HG02623 (cell line): ENCODE data around the gene CTTNBP2.

Experiments
- ATAC-seq: cut with Tn5 transposase; IDR thresholded peaks from one replicate; pipeline ENCODE4 v1.9.1; 2021; ENCODE audit warnings: moderate library complexity; ENCODE audit not compliant: unreplicated experiment

The CTTNBP2 gene, protein sequence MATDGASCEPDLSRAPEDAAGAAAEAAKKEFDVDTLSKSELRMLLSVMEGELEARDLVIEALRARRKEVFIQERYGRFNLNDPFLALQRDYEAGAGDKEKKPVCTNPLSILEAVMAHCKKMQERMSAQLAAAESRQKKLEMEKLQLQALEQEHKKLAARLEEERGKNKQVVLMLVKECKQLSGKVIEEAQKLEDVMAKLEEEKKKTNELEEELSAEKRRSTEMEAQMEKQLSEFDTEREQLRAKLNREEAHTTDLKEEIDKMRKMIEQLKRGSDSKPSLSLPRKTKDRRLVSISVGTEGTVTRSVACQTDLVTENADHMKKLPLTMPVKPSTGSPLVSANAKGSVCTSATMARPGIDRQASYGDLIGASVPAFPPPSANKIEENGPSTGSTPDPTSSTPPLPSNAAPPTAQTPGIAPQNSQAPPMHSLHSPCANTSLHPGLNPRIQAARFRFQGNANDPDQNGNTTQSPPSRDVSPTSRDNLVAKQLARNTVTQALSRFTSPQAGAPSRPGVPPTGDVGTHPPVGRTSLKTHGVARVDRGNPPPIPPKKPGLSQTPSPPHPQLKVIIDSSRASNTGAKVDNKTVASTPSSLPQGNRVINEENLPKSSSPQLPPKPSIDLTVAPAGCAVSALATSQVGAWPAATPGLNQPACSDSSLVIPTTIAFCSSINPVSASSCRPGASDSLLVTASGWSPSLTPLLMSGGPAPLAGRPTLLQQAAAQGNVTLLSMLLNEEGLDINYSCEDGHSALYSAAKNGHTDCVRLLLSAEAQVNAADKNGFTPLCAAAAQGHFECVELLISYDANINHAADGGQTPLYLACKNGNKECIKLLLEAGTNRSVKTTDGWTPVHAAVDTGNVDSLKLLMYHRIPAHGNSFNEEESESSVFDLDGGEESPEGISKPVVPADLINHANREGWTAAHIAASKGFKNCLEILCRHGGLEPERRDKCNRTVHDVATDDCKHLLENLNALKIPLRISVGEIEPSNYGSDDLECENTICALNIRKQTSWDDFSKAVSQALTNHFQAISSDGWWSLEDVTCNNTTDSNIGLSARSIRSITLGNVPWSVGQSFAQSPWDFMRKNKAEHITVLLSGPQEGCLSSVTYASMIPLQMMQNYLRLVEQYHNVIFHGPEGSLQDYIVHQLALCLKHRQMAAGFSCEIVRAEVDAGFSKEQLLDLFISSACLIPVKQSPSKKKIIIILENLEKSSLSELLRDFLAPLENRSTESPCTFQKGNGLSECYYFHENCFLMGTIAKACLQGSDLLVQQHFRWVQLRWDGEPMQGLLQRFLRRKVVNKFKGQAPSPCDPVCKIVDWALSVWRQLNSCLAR (N-terminal part only)

DNA sequence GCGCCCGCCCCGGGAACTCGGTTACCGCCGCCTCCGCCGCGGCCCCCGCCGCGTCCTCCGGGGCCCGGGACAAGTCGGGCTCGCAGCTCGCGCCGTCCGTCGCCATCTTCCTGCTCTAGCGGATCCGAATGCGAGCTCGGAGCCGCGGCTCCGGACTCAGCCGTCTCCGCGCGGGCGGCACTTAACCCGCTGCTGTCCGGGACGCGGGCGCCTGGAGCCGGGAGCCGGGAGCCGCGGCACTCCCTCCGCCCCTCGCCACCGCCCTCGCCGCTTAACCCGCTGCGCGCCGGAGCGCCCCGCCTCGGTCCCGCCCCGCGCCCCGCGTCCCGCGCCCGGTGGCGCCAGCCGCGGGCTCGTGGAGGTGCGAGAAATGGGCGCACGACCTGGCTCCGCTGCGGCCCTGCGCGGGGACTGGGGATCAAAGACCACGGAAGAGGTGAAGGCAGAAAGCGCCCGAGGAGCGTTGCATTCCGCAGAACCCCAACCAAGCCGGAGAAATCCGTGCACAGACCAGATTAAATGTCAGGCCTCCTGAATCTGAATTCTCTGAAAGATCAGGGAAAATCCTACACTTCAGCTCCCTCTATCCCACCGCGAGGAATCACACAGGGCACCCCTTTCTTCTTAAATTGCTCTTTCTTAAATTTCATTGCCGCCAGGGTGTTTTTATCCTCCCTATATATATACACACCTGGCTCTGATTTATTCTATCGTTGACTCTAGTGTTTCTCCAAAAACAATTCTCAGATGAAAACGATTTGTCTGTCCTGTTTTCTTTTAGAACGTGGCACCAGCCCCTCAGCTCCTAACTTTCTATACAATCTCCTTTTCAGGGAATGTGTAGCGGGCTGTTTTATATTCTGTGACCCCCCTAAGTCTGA, at the start of gene CTTNBP2:
Gene CTTNBP2 (minus strand): TSS at position 132 of the 881 bp plus-strand sequence. CDS start 26 bp downstream, at position 106.
- ATAC-seq: no peak

DNA sequence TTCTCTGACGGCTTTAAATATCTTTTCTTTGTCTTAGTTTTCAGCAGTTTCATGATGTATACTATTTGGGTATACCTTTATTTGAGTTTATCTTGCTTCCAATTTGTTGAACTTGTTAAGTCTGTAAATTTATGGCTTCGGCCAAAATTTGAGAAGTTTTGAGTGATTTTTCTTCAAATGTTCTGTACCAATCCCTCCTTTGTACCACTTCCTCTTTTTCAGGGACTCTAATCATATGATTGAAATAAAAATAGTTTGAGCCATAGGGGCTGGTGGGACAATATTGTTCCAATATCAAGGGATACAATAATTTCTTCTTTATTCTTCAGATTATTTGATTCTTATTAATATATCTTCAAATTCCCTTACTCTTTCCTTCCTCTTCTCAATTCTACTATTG, 43.1 kb upstream of the CTTNBP2 start:
- no peak for ATAC-seq

DNA sequence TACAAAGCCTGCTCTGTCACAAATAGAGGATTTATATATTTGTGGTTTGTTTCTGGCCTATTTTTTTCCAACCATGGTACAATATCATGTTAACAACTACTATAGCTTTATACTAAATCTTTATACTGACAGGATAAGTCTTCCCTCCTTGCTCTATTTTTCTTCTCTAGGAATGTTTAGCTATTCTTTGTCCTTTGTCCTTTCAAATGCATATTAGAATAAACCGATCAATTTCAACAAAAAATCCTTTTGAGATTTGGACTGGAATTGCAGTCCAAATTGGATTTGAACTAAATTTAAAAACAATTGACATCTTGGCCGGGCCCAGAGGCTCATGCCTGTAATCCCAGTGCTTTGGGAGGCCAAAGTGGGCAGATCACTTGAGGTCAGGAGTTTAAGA, 39.2 kb upstream of the CTTNBP2 start:
- no peak for ATAC-seq

DNA sequence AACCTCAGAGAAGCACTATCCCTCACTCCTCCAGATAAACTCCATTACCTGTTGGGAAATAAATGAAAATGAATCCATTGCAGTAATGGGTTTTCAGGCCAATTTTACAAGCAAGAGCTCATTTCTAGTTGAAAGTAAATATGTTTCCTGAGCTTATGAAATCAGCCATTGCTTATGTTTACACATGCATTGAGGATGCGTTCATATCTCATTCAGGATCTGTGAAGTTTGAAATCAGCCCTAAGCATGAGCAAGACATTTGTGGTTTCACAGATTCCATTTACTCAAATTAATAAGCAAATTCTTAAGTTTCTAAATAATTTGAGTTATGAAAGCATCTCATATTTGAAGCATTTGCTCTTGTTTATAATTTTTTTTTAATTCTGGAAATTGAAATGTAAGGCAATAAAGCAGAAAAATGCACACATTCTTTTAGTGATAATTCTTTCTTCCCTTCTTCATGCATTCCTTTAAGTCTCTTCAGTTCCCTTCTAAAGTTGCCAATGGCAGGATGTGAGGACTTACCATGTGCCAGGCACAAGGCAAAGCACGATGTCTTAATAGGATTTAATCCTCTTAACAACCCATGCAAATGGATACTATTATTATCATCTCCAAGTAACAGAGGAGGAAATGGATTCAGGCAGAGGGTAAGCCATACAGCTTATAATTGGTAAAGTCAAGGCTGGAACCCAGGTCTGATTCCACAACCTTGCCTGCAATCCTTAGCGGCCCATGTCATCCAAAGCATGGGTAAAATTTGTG, 35.0 kb upstream of the CTTNBP2 start:
- ATAC-seq: no peak

DNA sequence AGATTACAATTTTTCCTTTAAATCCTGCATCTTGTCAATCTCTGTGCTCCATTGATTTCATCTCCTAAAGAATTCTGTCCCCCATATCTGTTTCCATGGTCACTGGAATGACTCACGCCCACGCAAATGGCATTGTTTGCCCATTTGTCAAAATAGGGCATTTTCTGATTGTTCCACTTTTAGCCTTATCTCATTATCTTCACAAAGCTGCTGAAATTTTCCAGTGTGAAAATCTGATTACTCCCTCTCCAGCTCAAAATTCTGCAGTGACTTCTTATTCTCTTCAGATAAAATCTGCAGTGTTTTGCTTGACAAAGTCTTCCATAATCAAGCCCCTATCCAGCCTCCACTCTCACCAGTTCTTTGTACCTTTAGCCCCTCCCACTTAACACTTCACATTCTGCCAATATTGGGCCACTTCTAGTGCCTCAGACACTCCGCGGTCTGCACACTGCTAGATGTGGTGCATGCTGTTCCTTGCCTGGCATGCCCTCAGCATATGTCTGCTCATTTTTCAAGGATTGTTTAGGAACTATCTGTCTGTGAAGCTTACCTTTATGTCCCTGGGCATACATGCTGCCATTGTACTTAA, 33.9 kb upstream of the CTTNBP2 start:
- ATAC-seq: no peak

DNA sequence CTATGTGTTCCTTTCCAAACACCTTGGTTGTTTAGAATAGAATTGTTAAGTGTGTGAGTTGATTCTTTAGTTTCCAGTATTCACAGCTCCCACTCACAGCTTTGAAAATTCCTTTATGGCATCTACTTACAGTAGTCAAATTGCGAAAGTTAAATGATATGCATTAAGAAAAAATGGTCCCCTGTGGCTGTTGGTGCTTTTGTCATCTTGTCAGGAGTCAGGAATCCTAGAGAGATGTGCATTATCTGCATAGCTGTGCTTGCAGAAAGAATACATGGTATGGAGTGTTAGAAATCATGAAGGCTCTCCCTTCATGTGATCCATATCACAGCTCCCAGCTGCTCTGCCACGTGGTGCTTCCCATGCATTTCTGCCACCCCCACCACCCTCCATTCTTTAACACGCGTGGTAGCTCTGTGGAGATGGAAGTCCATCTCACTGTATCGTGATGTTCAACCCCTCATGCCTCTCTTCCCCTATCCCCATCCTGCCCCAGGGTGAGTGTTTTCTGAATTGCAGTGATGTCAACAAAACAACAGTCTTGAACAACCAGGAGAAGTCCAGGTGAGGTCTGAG, 29.2 kb upstream of the CTTNBP2 start:
- ATAC-seq: no peak

DNA sequence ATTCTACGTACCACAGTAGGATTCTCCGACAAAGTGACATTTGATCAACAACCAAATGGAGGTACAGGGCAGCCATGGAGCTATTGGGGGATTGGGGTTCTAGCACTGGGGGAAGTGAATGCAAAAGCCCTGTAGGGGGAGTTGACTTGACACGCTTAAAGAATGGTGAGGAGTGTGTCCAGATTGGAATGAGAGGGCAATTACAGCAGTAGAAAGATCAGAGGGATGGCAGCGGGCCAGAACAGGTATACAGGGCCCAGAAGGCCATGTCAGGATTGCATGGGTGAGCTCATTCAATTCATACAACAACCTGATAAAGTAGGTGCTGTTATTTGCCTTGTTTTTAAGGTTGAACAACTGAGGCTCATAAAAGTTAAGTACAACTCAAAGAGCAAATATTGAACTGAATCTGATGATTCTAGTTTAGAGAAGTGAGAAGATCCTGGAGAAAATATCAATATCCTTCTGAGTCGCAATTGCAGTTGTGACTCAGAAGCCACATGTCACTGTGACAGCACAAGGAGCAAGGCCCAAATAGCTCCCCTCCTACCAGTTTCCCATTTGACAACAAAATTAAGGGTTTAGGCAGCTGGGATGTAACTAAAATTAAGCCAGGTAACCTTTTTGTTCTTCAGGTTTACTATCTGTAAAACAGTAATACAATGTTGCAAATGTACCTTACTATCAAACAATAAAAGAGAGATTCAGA, 28.0 kb upstream of the CTTNBP2 start:
- no peak for ATAC-seq

DNA sequence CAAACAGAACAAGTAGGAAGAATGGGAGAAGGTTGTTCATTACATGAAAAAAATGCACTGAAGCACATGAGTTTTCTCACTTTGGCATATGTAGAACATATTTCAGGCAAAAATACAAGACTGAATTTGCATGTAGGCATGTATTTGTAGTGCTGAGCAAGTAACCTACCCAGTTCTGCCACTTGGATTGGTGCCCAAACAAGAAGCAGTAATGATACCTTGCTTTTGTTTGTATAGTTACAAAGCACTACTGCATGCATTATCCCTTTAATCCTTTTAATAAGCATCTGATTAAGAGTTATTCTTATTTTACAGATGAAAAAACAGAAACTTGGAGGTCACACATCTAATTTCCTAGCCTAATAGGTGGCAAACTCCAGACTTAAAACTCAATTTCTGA, 23.1 kb upstream of the CTTNBP2 start:
- no peak for ATAC-seq

DNA sequence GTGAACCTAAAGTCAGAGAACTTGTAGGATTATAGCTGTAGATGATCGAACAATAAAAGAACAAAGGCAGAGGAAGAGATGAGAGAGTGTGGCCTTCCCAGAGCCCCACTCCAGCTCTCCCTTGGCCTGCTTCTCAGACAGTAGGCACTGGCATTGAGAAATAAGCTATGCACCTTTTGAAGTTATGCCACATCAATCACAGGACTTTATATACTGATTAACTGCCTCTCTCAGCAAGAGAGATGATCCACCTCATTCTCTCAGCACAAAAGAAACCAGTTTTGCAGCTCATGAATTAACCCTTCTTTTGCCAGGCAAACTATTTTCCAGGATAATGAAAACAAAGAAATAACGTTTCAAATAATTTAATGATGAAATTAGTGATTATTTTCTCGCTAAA, 22.0 kb upstream of the CTTNBP2 start:
- ATAC-seq: no peak

DNA sequence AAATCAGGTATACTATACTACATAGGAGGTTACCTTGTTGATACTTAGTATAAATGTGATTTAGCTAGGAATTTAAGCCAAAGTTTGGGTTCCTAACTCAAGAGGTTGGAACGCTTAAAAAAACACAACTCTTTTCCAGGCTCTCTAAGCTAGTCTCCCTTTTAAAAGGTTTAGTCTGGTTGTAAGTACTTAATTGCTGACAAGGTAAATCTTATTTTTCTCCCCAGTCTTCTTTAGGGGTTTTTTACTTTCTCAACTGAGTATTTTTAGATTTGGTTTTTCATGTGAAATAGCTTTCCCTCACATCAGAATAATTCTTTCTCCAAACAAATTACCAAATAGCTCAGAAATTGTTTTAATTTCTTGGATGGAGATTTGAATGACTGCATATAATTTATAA, 20.8 kb upstream of the CTTNBP2 start:
- no peak for ATAC-seq

DNA sequence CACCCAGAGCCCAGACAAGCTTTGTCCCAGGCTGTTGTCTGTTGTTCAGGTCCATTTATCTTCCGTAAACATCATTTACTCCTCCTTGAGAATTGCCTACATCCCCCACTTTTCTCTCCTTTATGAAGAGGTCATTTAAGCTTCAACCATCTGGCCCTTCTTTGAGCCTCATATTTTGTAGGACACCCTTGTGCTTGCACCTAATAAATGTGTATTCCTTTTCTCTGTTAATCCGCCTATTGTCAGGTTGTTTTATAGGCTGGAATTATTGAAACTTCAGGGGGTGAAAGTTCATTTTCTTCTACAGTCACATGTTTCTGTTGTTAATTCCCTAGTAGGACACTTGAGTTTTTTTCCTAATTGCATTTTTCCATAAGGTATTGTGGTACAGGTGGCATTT, 19.6 kb upstream of the CTTNBP2 start:
- no peak for ATAC-seq

DNA sequence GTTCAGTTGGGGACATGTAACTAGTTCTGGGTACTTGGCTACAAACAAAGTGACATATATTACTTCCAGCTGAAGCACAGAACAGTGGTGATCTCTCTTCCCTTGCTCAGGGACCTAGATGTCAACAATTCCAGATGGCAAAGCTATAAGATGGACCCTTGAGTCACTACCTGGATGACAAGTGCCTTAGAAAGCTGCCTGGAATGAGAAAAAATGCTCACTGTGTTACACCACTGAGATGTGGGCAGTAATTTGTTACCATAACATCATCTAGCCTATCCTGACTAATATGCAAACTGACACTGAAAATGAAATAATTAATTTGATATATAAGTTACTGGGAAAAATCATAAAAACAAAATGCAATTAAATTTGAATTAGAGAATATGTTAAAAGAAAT, 16.4 kb upstream of the CTTNBP2 start:
- ATAC-seq: no peak

DNA sequence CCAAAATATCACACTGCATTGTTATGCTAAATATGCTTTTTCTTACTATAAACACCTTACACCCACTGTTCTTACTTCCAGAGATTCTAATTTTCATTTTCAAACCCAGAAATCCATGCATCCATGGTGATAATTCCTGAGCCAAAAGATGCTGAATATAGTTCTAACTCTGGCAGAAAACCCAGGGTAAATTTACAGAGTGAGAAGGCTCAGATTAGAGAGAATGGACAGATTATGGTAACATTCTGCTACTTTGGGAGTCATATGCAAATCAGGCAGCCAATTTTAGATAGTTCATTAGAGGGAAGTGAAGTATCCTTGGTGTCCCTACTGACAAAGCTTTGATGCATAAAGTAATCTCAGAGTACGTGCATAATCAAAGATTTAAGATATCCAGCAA, 15.4 kb upstream of the CTTNBP2 start:
- no peak for ATAC-seq

DNA sequence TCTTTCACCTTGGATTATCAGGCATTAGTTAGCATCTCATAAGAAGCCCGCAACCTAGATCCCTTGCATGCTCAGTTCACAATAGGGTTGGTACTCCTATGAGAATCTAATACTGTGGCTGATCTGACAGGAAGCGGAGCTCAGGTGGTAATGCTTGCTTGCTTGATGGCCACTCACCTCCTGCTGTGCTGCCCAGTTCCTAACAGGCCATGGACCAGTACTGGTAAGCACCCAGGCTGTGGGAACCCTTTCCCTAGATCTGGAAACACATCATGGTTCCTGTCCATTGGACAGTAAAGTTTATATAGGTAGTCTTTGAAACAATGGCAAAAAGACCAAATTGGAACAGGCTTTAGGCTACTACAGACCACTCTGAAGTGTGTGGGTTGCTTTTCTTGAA, 9.4 kb upstream of the CTTNBP2 start:
- ATAC-seq: no peak

DNA sequence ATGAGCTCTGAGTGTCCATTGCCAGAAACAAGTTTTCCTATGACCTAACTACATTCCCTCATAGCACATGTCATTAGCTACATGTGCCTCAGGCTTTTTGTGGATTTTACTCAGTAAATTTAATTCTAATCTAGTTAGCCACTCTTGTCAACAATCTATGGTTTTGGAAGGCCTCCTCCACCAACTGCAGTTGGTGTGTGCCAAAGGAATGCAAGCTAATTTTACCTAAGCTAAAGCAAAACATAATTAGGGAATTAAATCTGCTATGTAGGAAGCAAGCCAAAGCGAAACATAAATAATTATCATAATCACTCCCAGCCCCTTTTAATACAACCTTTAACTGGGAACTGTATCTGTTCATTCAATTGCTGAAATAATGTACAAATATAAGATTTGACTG, 3.5 kb upstream of the CTTNBP2 start:
- no peak for ATAC-seq

DNA sequence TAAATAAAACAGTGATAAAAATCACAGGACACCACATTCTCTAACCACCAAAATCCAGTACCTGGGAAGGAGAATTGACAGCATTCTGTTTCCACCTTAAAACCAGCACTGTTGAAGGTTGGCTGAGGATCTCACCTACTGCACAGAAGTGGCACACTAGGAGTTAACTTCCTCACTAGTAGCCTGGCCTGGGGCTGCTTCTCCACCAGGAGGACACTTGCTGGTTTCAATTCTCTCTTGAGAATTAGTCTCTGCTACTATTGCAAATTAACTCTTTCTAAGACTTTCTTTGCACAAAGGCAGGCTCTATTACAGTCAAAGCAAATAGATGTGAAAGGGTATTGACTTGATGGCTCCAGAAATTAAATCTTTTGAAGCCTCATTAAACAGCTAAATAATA, 2.3 kb upstream of the CTTNBP2 start:
- ATAC-seq: no peak

DNA sequence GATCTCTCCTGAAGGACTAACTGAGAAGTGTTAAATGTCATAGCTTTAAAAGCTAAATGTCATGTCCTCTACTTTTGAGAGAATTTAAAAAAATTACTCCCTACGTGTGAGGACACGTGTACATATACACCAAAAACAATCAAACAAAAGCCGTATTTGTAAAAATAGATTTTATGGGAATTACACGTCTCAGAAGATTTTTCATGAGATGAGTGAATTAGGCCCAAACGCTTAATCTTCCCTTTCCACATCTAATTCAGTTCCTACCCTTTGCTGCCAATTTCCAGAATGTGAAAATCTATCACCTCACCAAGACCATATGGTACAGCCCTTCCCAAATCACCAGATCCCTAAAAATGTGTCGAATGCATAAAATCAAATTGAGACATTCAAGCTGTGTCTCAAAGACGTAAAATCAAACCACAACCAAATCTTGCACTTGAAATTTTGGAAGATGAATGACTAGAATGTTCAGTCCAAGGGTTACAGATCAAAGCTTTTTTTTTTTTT, 1.0 kb upstream of the CTTNBP2 start:
- ATAC-seq: no peak
